SK-N-SH treated with all-trans-retinoic acid at 6 μM for 48 hours (cell line): Measurements from ENCODE around the gene GTF2A1.

ENCODE experiments used
- GLIS3 ChIP-seq: fragments of 250-450 bp; sonication (Bioruptor Pico); IDR thresholded peaks from 2 replicates; pipeline ENCODE4 v1.5.0; 2020; ENCODE audit warnings: mild to moderate bottlenecking, moderate library complexity
- PPARA ChIP-seq: fragments of 250-450 bp; sonication (Bioruptor Pico); IDR thresholded peaks from 2 replicates; pipeline ENCODE4 v1.5.0; 2020; ENCODE audit warnings: mild to moderate bottlenecking, borderline replicate concordance
- RARB ChIP-seq: fragments of 250-450 bp; sonication (Bioruptor Pico); IDR thresholded peaks from 2 replicates; pipeline ENCODE4 v1.8.0; 2021; ENCODE audit warnings: mild to moderate bottlenecking, moderate library complexity
- TCF4 ChIP-seq: fragments of 250-450 bp; sonication (Bioruptor Pico); IDR thresholded peaks from 2 replicates; pipeline ENCODE4 v1.8.0; 2021; ENCODE audit warnings: mild to moderate bottlenecking, moderate library complexity, borderline replicate concordance
- TOX ChIP-seq: fragments of 250-450 bp; sonication (Bioruptor Pico); IDR thresholded peaks from 2 replicates; pipeline ENCODE4 v1.8.0; 2021; ENCODE audit warnings: mild to moderate bottlenecking, moderate library complexity, borderline replicate concordance
- ZC3H10 ChIP-seq: fragments of 250-450 bp; sonication (Bioruptor Pico); IDR thresholded peaks from 2 replicates; pipeline ENCODE4 v1.5.1; 2021; ENCODE audit warnings: mild to moderate bottlenecking, moderate library complexity
- ZFP3 ChIP-seq: fragments of 250-450 bp; sonication (Bioruptor Pico); IDR thresholded peaks from 2 replicates; pipeline ENCODE4 v1.5.0; 2020; ENCODE audit warnings: mild to moderate bottlenecking, moderate library complexity
- ZNF70 ChIP-seq: fragments of 450-650 bp; formaldehyde crosslinking; IDR thresholded peaks from 2 replicates; pipeline ENCODE4 v1.5.0; 2020; ENCODE audit warnings: mild to moderate bottlenecking, moderate library complexity
- TF ChIP-seq, protein P1 (sequence below): fragments of 250-450 bp; sonication (Bioruptor Pico); IDR thresholded peaks from 2 replicates; pipeline ENCODE4 v1.5.1; 2020; ENCODE audit warnings: low read depth, mild to moderate bottlenecking, moderate library complexity
- TF ChIP-seq, protein P2 (sequence below): fragments of 250-450 bp; sonication (Bioruptor Pico); IDR thresholded peaks from 2 replicates; pipeline ENCODE4 v1.8.0; 2020; ENCODE audit warnings: mild to moderate bottlenecking, moderate library complexity, borderline replicate concordance
- TF ChIP-seq, protein P3 (sequence below): fragments of 250-450 bp; sonication (Bioruptor Pico); IDR thresholded peaks from 2 replicates; pipeline ENCODE4 v1.5.1; 2021; ENCODE audit warnings: mild to moderate bottlenecking, moderate library complexity

GRCh38 chr14:81208489-81208888, 12.3 kb downstream of the GTF2A1 start:
- TF ChIP-seq TCF4 (CRISPR knock-in tag) (no peak), TOX (CRISPR knock-in tag) (no peak), RARB (CRISPR knock-in tag) (no peak), GLIS3 (CRISPR knock-in tag) (no peak), ZC3H10 (CRISPR knock-in tag) (no peak), ZFP3 (CRISPR knock-in tag) (no peak), PPARA (no peak), ZNF70 (no peak)
- TF ChIP-seq, protein P1, sequence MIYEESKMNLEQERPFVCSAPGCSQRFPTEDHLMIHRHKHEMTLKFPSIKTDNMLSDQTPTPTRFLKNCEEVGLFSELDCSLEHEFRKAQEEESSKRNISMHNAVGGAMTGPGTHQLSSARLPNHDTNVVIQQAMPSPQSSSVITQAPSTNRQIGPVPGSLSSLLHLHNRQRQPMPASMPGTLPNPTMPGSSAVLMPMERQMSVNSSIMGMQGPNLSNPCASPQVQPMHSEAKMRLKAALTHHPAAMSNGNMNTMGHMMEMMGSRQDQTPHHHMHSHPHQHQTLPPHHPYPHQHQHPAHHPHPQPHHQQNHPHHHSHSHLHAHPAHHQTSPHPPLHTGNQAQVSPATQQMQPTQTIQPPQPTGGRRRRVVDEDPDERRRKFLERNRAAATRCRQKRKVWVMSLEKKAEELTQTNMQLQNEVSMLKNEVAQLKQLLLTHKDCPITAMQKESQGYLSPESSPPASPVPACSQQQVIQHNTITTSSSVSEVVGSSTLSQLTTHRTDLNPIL (CRISPR knock-in tag), result no peak
- TF ChIP-seq, protein P2, sequence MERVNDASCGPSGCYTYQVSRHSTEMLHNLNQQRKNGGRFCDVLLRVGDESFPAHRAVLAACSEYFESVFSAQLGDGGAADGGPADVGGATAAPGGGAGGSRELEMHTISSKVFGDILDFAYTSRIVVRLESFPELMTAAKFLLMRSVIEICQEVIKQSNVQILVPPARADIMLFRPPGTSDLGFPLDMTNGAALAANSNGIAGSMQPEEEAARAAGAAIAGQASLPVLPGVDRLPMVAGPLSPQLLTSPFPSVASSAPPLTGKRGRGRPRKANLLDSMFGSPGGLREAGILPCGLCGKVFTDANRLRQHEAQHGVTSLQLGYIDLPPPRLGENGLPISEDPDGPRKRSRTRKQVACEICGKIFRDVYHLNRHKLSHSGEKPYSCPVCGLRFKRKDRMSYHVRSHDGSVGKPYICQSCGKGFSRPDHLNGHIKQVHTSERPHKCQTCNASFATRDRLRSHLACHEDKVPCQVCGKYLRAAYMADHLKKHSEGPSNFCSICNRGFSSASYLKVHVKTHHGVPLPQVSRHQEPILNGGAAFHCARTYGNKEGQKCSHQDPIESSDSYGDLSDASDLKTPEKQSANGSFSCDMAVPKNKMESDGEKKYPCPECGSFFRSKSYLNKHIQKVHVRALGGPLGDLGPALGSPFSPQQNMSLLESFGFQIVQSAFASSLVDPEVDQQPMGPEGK, result no peak
- TF ChIP-seq, protein P3, sequence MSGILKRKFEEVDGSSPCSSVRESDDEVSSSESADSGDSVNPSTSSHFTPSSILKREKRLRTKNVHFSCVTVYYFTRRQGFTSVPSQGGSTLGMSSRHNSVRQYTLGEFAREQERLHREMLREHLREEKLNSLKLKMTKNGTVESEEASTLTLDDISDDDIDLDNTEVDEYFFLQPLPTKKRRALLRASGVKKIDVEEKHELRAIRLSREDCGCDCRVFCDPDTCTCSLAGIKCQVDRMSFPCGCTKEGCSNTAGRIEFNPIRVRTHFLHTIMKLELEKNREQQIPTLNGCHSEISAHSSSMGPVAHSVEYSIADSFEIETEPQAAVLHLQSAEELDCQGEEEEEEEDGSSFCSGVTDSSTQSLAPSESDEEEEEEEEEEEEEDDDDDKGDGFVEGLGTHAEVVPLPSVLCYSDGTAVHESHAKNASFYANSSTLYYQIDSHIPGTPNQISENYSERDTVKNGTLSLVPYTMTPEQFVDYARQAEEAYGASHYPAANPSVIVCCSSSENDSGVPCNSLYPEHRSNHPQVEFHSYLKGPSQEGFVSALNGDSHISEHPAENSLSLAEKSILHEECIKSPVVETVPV (CRISPR knock-in tag), result no peak
